ENCODE data around the gene CRYGA.

The CRYGA gene

DNA sequence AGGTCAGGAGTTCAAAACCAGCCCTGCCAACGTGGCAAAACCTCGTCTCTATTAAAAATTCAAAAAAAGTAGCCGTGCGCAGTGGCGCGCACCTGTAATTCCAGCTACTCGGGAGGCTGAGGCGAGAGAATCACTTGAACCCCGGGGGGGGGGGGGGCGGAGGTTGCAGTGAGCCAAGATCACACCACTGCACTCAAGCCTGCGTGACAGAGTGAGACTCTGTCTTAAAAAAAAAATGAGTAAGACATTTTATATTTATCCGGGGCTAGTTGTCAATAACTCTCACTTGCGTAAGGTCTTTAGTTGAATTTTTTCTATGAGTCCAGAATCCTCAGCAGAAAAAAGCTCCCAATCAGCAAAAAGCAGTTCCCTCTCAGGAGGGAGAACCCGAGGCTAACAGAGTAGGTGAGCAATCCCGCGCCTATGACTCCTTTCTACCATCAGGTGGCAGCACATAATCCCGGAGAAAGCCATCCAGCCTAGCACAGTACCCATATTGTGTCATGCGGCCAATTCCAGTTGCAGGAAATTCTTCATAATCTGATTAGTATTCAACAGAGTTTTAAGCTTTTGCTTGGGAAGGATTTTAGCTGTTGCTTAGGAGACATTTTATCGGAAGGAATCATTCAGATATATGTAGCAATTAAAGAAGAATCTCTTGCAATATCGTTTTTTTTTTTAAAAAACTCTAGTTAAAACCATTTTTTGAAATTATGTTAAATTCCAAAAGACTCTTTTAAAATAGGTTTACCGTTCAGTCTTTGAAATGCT is 11.9 kb upstream of the CRYGA start:
- Histone ChIP-seq H3K9ac (ENCODE audit: low read length) (no peak overlapping the region), H4K12ac (ENCODE audit: low read depth, low read length) (no peak overlapping the region), H3K36me3 (ENCODE audit: control insufficient read depth in 1 of 2, insufficient read depth in 2 of 2, low read length in 2 of 2) (no peaks in the 10 kb centered on the region), H2AFZ (ENCODE audit: insufficient read depth, low read length, poor library complexity) (no peak overlapping the region), H4K8ac (ENCODE audit: low read depth, low read length) (no peak overlapping the region), H3K4ac (ENCODE audit: low read depth, low read length) (no peak overlapping the region), H3K79me1 (ENCODE audit: low read length) (no peaks in the 10 kb centered on the region), H3K23ac (ENCODE audit: low read length) (no peak overlapping the region), H3K4me2 (ENCODE audit: low read length) (no peak overlapping the region), H3K14ac (ENCODE audit: low read length) (no peak overlapping the region), H3K9me3 (ENCODE audit: insufficient read depth, low read depth, low read length) (no peaks in the 10 kb centered on the region), H4K91ac (ENCODE audit: low read depth, low read length) (no peak overlapping the region), H2BK5ac (ENCODE audit: low read depth, low read length, poor library complexity) (no peak overlapping the region), H3K4me1 (ENCODE audit: control insufficient read depth in 1 of 2, insufficient read depth in 2 of 2, low read length in 2 of 2) (no peaks in the 10 kb centered on the region), H3K27ac (ENCODE audit: low read depth, low read length) (no peak overlapping the region), H3K27me3 (ENCODE audit: insufficient read depth, low read length) (no peaks in the 10 kb centered on the region), H2BK12ac (ENCODE audit: low read length) (no peak overlapping the region), H2BK120ac (ENCODE audit: insufficient read depth, low read length, poor library complexity) (no peak overlapping the region), H3K79me2 (ENCODE audit: control insufficient read depth, insufficient read depth, low read length, poor library complexity) (no peaks in the 10 kb centered on the region), H3K18ac (ENCODE audit: low read length) (no peak overlapping the region), H2AK5ac (ENCODE audit: low read length) (no peak overlapping the region), H3K4me3 (ENCODE audit: low read depth, low read length) (no peak overlapping the region)
- WGBS (ENCODE audit: extremely low coverage, insufficient coverage, insufficient read length) = no CpG with 5 or more reads among the region's 21 CpGs
- DNase-seq = peak; percentile 85 to 96

GRCh38 chr2:208174144-208174543 is 10.8 kb upstream of the CRYGA start:
- WGBS (ENCODE audit: extremely low coverage, insufficient coverage, insufficient read length) = no CpG with 5 or more reads among the region's 9 CpGs
- H2BK12ac ChIP-seq (ENCODE audit: low read length) = no peak overlapping the region
- no peak overlapping the region for H2BK5ac ChIP-seq (ENCODE audit: low read depth, low read length, poor library complexity)
- no peak overlapping the region for H4K8ac ChIP-seq (ENCODE audit: low read depth, low read length)
- no peaks in the 10 kb centered on the region for H3K79me1 ChIP-seq (ENCODE audit: low read length)
- H3K4me1 ChIP-seq (ENCODE audit: control insufficient read depth in 1 of 2, insufficient read depth in 2 of 2, low read length in 2 of 2) = no peaks in the 10 kb centered on the region
- DNase-seq = no peak
- no peaks in the 10 kb centered on the region for H3K79me2 ChIP-seq (ENCODE audit: control insufficient read depth, insufficient read depth, low read length, poor library complexity)
- no peak overlapping the region for H3K4me2 ChIP-seq (ENCODE audit: low read length)
- no peak overlapping the region for H3K23ac ChIP-seq (ENCODE audit: low read length)
- H3K4me3 ChIP-seq (ENCODE audit: low read depth, low read length) = no peak overlapping the region
- H3K9me3 ChIP-seq (ENCODE audit: insufficient read depth, low read depth, low read length) = no peaks in the 10 kb centered on the region
- no peak overlapping the region for H3K14ac ChIP-seq (ENCODE audit: low read length)
- no peak overlapping the region for H4K91ac ChIP-seq (ENCODE audit: low read depth, low read length)
- no peak overlapping the region for H3K4ac ChIP-seq (ENCODE audit: low read depth, low read length)
- H3K36me3 ChIP-seq (ENCODE audit: control insufficient read depth in 1 of 2, insufficient read depth in 2 of 2, low read length in 2 of 2) = no peaks in the 10 kb centered on the region
- H2AK5ac ChIP-seq (ENCODE audit: low read length) = no peak overlapping the region
- H2AFZ ChIP-seq (ENCODE audit: insufficient read depth, low read length, poor library complexity) = no peak overlapping the region
- no peak overlapping the region for H3K27ac ChIP-seq (ENCODE audit: low read depth, low read length)
- H3K9ac ChIP-seq (ENCODE audit: low read length) = no peak overlapping the region
- no peak overlapping the region for H2BK120ac ChIP-seq (ENCODE audit: insufficient read depth, low read length, poor library complexity)
- H4K12ac ChIP-seq (ENCODE audit: low read depth, low read length) = no peak overlapping the region
- H3K27me3 ChIP-seq (ENCODE audit: insufficient read depth, low read length) = no peaks in the 10 kb centered on the region
- no peak overlapping the region for H3K18ac ChIP-seq (ENCODE audit: low read length)

DNA sequence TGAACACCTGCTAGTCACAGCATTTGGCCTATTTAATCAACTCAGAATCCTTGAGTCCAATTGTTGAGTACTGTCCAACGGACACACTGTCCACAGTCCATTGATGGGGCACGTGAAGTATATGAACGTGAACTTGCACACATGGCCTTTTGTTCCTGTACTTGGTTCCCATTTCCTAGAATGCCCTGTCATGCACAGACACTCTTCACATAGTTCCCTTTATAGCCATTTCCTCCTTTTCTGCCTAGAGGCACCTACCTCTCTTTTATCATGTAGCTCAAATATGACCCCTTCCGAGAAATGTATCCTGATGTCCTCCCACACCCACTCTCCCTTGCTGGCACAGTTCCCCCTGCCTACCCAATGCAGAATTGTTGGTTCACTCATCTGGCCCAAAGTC is 8.7 kb upstream of the CRYGA start:
- Histone ChIP-seq H3K4me3 (ENCODE audit: low read depth, low read length) (no peak overlapping the region), H2AFZ (ENCODE audit: insufficient read depth, low read length, poor library complexity) (no peak overlapping the region), H3K9me3 (ENCODE audit: insufficient read depth, low read depth, low read length) (no peaks in the 10 kb centered on the region), H4K91ac (ENCODE audit: low read depth, low read length) (no peak overlapping the region), H2BK5ac (ENCODE audit: low read depth, low read length, poor library complexity) (no peak overlapping the region), H3K18ac (ENCODE audit: low read length) (no peak overlapping the region), H3K23ac (ENCODE audit: low read length) (no peak overlapping the region), H3K4me2 (ENCODE audit: low read length) (no peak overlapping the region), H3K4ac (ENCODE audit: low read depth, low read length) (no peak overlapping the region), H3K36me3 (ENCODE audit: control insufficient read depth in 1 of 2, insufficient read depth in 2 of 2, low read length in 2 of 2) (no peaks in the 10 kb centered on the region), H2BK12ac (ENCODE audit: low read length) (no peak overlapping the region), H3K79me1 (ENCODE audit: low read length) (no peaks in the 10 kb centered on the region), H3K9ac (ENCODE audit: low read length) (no peak overlapping the region), H2BK120ac (ENCODE audit: insufficient read depth, low read length, poor library complexity) (no peak overlapping the region), H2AK5ac (ENCODE audit: low read length) (no peak overlapping the region), H3K14ac (ENCODE audit: low read length) (no peak overlapping the region), H3K27ac (ENCODE audit: low read depth, low read length) (no peak overlapping the region), H3K4me1 (ENCODE audit: control insufficient read depth in 1 of 2, insufficient read depth in 2 of 2, low read length in 2 of 2) (no peaks in the 10 kb centered on the region), H3K79me2 (ENCODE audit: control insufficient read depth, insufficient read depth, low read length, poor library complexity) (no peaks in the 10 kb centered on the region), H4K8ac (ENCODE audit: low read depth, low read length) (no peak overlapping the region), H3K27me3 (ENCODE audit: insufficient read depth, low read length) (no peaks in the 10 kb centered on the region), H4K12ac (ENCODE audit: low read depth, low read length) (no peak overlapping the region)
- DNase-seq = no peak
- WGBS (ENCODE audit: extremely low coverage, insufficient coverage, insufficient read length) = no CpG with 5 or more reads among the region's 4 CpGs

DNA sequence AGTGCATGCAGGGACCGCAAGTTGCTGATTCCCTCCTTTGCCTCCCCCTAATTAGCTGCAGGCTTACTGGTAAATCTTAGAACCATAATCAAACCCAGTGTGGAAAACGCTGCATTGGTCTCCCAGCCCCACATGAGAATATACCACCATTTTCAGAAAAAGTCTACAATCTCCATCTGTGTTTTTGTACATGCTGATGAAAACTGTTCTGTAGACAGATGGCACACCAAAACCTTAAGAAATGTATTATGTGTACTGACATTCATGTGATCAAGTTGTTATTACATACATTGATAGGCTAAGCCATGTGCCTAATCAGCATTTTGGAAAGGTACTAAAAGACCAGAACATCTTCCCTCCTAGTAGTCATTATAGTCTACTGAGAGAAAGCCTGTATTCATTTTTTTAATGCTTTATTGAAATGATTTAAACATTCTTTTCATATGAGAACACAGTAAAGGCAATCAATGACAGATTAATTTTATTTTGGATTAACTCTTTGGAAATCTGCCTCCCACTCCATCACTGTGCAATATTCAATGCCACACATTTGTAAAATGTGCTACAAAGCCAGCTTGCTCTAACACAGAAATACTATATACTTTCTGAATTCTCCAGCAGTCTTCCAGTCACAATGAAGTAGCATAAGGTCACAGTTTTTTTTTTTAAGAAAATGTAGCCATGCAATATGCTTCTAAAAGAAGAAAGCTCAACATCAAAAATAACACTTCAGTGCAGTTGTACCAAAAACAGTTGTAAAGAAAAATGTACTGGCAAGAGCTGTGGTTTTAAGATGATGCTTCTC is 1.8 kb upstream of the CRYGA start:
- Histone ChIP-seq H4K12ac (ENCODE audit: low read depth, low read length) (no peak overlapping the region), H3K4me3 (ENCODE audit: low read depth, low read length) (no peak overlapping the region), H2AK5ac (ENCODE audit: low read length) (no peak overlapping the region), H4K91ac (ENCODE audit: low read depth, low read length) (no peak overlapping the region), H3K4ac (ENCODE audit: low read depth, low read length) (no peak overlapping the region), H3K27ac (ENCODE audit: low read depth, low read length) (no peak overlapping the region), H3K4me2 (ENCODE audit: low read length) (no peak overlapping the region), H2BK12ac (ENCODE audit: low read length) (no peak overlapping the region), H3K27me3 (ENCODE audit: insufficient read depth, low read length) (no peaks in the 10 kb centered on the region), H2AFZ (ENCODE audit: insufficient read depth, low read length, poor library complexity) (no peak overlapping the region), H2BK120ac (ENCODE audit: insufficient read depth, low read length, poor library complexity) (no peak overlapping the region), H3K18ac (ENCODE audit: low read length) (no peak overlapping the region), H3K4me1 (ENCODE audit: control insufficient read depth in 1 of 2, insufficient read depth in 2 of 2, low read length in 2 of 2) (no peaks in the 10 kb centered on the region), H3K79me1 (ENCODE audit: low read length) (no peaks in the 10 kb centered on the region), H3K9me3 (ENCODE audit: insufficient read depth, low read depth, low read length) (no peaks in the 10 kb centered on the region), H2BK5ac (ENCODE audit: low read depth, low read length, poor library complexity) (no peak overlapping the region), H3K14ac (ENCODE audit: low read length) (no peak overlapping the region), H3K79me2 (ENCODE audit: control insufficient read depth, insufficient read depth, low read length, poor library complexity) (no peaks in the 10 kb centered on the region), H4K8ac (ENCODE audit: low read depth, low read length) (no peak overlapping the region), H3K36me3 (ENCODE audit: control insufficient read depth in 1 of 2, insufficient read depth in 2 of 2, low read length in 2 of 2) (no peaks in the 10 kb centered on the region), H3K23ac (ENCODE audit: low read length) (no peak overlapping the region), H3K9ac (ENCODE audit: low read length) (no peak overlapping the region)
- no peak for DNase-seq
- no CpG with 5 or more reads among the region's 2 CpGs for WGBS (ENCODE audit: extremely low coverage, insufficient coverage, insufficient read length)
